Activated CD8-positive, alpha-beta memory T cell treated with anti-CD3 and anti-CD28 coated beads, Interleukin-2, amount 50 U/mL, for 24 hours (primary cell): ENCODE data around the gene CDK11A.
"Not testable (repeated sequence)": the region's sequence is repeated elsewhere in the genome, so short reads cannot be mapped to it uniquely, and the experiment has no call there.

Experiments used
- DNase-seq: peaks from one replicate; pipeline ENCODE4 v3.0.0-alpha.2; 2020; ENCODE audit errors: extremely low read depth

Gene CDK11A

GRCh38 chr1:1662830-1663560, 61.2 kb downstream of the CDK11A start:
- not testable (repeated sequence) for DNase-seq

- DNase-seq: not testable (repeated sequence)
These were observed 61.8 kb downstream of the CDK11A start for GRCh38 chr1:1662392-1662791.

GRCh38 chr1:1658583-1659549, 65.3 kb downstream of the CDK11A start, which contains the start of gene CDK11B:
TSS of gene CDK11B (minus strand) at chr1:1659004. CDS start at chr1:1657485, 1,519 bp downstream.
- DNase-seq: peak; percentile 97
